ENCODE results near the gene MAGOH. TPM values are rescaled to one million over a fixed set of nuclear protein-coding genes. Genes with fewer than 3 reads are reported as not detected.

MAGOH gene
- total and polyA plus RNA-seq, 2 of the 13 experiments (the other 11 are each of a cell fraction or from before 2014, with no cell fraction given) = 24.1 to 87.0 TPM

- TF ChIP-seq PAXIP1 (CRISPR knock-in tag; conservative IDR thresholded peaks at IDR 0.05) (peak; percentile 68), MEIS1 (CRISPR knock-in tag; IDR thresholded peaks at IDR 0.05; ENCODE audit: borderline replicate concordance) (no peak; the same call in 1 of the 2 replicates), ZBED4 (CRISPR knock-in tag; IDR thresholded peaks at IDR 0.05; ENCODE audit: borderline replicate concordance) (peak; percentile 98), RARG (CRISPR knock-in tag; IDR thresholded peaks at IDR 0.05; ENCODE audit: low read depth) (0 out of 2 replicates have a peak, but pooled peaks have one; percentile 76), BORCS8-MEF2B (CRISPR knock-in tag; IDR thresholded peaks at IDR 0.05) (peak; percentile 93), ZBTB25 (CRISPR knock-in tag; IDR thresholded peaks at IDR 0.05) (peak; percentile 85; the same call in 1 of the 2 replicates), CREB3 (CRISPR knock-in tag; IDR thresholded peaks at IDR 0.05) (peak; percentile 68; the same call in 1 of the 2 replicates), ZNF788 (CRISPR knock-in tag; IDR thresholded peaks at IDR 0.05; ENCODE audit: borderline replicate concordance) (peak; percentile 95), FUBP1 (CRISPR knock-in tag; IDR thresholded peaks at IDR 0.05; ENCODE audit: borderline replicate concordance) (no peak)
Observed at GRCh38 chr1:53220171-53220961, 18.0 kb downstream of the MAGOH start, which contains the start of gene CZIB (continued).

Measured in HepG2 (cell line).